Effector memory CD4-positive, alpha-beta T cell (primary cell): ENCODE measurements around the gene TRAK1.

Experiments
- DNase-seq, 3 donors: peaks; one replicate each; pipeline ENCODE4 v3.0.0-alpha.2; 2020
- H3K27ac ChIP-seq: 2 replicates; pipeline ENCODE4 v1.7.0; 2013; ENCODE audit warnings: mild to moderate bottlenecking, low read length, moderate library complexity; ENCODE audit not compliant: insufficient read depth, poor library complexity, severe bottlenecking
- H3K27me3 ChIP-seq: replicated peaks from 2 replicates; pipeline ENCODE4 v1.7.0; 2013; ENCODE audit warnings: mild to moderate bottlenecking, low read length; ENCODE audit not compliant: insufficient read depth, control insufficient read depth, poor library complexity, severe bottlenecking
- H3K36me3 ChIP-seq: 2 replicates; pipeline ENCODE4 v1.7.0; 2013; ENCODE audit warnings: mild to moderate bottlenecking, low read length, moderate library complexity; ENCODE audit not compliant: control insufficient read depth, insufficient read depth
- H3K4me1 ChIP-seq: 2 replicates; pipeline ENCODE4 v1.7.0; 2013; ENCODE audit warnings: low read length, mild to moderate bottlenecking; ENCODE audit not compliant: control insufficient read depth, insufficient read depth, poor library complexity, severe bottlenecking
- H3K4me3 ChIP-seq: 2 replicates; pipeline ENCODE4 v1.7.0; 2013; ENCODE audit warnings: low read length, low read depth, mild to moderate bottlenecking; ENCODE audit not compliant: insufficient read depth, poor library complexity, severe bottlenecking
- H3K9me3 ChIP-seq: 2 replicates; pipeline ENCODE4 v1.7.0; 2013; ENCODE audit warnings: mild to moderate bottlenecking, low read length, moderate library complexity; ENCODE audit not compliant: control insufficient read depth

The TRAK1 gene

DNA sequence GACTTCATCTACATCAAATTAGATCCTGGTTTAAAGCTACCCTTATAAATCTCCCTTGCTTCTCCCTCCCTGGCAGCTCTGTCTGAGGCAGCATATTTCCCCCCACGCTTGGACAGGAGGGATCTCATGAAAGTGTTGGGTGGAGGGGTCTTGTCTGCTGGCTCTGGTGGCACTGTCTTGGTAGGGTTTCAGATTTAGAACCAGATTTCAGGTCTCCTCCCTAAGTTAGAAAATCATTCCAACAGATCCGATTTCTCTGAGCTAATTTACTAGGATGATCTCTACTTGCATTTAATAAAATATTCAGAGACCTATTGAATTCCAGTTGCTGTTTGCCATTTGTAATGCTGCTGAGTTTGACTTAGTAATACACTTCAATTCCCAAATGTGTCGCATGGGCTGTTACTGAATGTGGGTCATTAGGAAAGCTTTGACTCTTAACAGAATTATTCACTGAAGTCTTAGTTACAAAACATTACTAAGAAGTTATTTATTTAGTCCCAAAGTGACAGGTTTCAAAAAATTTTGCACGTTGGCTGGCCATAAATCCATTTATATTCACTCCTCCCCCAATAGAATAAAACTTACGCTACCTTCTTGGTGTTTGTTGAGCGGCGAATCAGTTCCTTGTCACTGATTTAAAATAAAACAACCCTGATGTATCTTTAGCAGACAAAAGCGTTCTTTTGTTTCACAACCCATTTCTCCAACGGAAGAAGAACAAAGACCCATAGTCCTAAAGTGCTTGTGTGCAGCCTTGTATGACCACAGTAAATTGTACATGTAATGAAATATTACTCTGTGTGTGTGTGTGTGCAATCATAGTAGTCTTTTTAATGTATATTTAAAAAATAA lies 84.5 kb downstream of the TRAK1 start:
- Histone ChIP-seq H3K27me3 (no peaks in the 10 kb centered on the region), H3K4me3 (no peak overlapping the region), H3K9me3 (no peaks in the 10 kb centered on the region), H3K27ac (no peak overlapping the region), H3K4me1 (no peaks in the 10 kb centered on the region), H3K36me3 (no peaks in the 10 kb centered on the region)
- DNase-seq: no peak

DNA sequence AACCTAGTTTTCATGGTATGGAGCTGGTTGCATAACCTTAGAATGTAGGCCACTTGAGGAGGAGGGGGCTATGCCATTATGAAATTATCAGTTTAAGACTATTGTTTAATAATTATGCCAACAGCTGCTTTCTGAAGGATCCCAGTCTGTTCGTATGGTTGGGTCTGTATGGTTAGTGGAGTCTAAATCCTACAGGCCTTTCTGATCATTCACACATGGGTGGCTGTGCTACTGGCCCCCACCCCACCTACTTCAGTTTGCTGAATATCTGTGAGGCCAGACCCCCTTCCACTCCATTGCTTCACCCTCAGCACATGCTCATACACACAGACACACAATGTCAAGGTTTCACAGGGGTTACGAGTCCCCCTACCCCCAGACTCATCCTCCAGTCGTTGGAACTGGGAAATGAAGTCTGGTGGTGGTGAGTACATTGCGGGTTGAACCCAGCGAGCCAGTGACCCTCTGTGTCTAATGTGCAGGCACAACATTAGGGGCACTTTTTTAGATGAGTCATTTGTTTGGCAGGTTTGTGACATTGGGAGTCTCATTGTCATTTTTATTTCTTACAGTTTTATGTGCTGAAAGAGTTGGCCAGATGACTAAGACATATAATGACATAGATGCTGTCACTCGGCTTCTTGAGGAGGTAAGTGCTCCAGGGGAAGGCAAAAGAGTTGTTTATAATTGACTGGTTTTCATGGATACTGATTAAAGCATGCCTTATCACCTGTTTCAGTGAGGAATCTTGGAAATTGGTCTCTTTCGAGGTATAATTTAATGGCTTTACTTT lies 85.3 kb downstream of the TRAK1 start:
- Histone ChIP-seq H3K27ac (no peak overlapping the region), H3K4me3 (no peak overlapping the region), H3K27me3 (no peaks in the 10 kb centered on the region), H3K9me3 (no peaks in the 10 kb centered on the region), H3K4me1 (no peaks in the 10 kb centered on the region), H3K36me3 (no peaks in the 10 kb centered on the region)
- no peak for DNase-seq

DNA sequence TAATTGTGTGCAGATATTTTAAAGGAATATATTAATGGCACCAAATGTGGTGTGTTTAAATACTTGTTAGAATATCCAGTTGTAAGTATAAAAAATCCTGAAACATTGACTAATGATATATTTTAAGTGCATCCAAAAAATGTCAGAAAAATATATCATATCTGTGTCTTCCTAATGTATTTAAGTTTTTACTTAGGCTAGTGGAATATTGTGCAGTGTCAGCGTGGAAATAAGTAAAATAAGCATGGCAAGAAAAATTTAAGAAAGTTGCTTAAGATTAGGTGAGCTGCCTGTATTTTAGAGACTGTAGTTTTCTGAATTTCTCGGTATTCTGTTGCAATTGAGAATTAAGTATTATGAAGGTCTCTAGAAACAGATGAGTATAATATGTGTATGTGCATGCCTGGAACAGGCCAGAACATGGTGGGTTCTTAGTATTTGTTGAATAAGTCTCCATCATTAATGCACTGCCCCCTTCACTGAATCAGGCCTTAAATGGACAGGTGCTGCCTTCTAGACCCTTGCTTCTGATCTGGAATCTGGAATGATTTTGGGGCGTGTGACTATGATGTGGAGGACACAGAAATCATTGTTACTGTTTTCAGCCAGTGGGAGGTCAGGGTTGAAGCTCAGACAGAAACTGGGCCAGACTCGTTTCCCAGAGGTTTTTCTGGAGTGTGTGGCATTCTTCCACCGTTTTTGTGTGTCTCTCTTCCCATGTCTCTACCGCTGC lies 86.1 kb downstream of the TRAK1 start:
- H3K36me3 ChIP-seq: no peaks in the 10 kb centered on the region
- no peak for DNase-seq
- H3K9me3 ChIP-seq: no peaks in the 10 kb centered on the region
- H3K27me3 ChIP-seq: no peaks in the 10 kb centered on the region
- no peak overlapping the region for H3K4me3 ChIP-seq
- H3K27ac ChIP-seq: no peak overlapping the region
- no peaks in the 10 kb centered on the region for H3K4me1 ChIP-seq

DNA sequence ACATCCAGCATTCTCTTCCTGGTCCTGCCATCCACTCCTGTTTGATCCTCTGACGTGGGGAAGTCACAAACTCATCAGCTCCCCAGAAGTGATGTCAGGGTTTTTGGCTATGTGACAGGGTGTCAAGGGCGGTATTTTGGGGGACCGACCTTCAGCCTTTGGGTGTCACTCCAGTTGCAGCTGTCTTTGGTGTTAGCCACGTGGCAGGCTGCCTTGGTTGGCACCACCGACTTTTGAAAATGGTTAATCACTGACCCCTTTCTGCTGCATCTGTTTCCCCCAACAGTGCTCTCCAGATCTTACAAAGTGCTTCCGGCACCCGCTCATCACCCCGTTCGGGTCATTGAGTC lies 86.6 kb downstream of the TRAK1 start:
- Histone ChIP-seq H3K27ac (no peak overlapping the region), H3K4me1 (no peaks in the 10 kb centered on the region), H3K9me3 (no peaks in the 10 kb centered on the region), H3K4me3 (no peak overlapping the region), H3K27me3 (no peaks in the 10 kb centered on the region), H3K36me3 (no peaks in the 10 kb centered on the region)
- no peak for DNase-seq

DNA sequence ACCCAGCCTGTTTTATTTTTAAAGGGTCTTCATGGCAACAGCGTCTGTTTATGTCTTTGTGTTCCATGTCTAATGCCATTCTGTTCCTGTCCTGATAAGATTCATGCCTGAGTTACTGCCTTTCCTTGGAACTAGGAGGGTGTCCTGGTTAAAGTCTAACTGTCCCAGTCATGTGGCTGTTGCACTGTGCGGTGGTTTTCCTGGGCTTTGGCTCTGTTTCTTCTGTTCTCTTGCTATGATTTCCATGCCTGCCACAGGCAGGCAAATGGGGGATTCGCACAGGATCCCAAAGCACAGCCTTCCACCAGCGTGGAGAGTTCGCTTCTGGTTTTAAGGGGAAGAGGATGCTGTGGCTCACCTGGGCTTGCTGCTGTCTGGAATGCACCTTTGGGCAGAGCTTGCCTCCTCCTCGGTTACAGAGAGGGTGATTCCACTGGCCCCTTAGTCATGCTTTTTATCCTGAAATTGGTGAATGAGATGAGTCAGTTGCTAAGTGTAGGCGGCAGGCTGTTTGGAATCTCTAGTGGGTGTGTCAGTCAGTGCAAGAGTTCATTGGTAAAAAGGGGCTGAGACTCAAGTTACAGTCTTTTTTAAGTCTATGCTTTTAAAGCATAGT lies 88.1 kb downstream of the TRAK1 start:
- Histone ChIP-seq H3K9me3 (no peaks in the 10 kb centered on the region), H3K4me1 (no peaks in the 10 kb centered on the region), H3K4me3 (no peak overlapping the region), H3K36me3 (no peaks in the 10 kb centered on the region), H3K27ac (no peak overlapping the region), H3K27me3 (no peaks in the 10 kb centered on the region)
- DNase-seq: no peak

DNA sequence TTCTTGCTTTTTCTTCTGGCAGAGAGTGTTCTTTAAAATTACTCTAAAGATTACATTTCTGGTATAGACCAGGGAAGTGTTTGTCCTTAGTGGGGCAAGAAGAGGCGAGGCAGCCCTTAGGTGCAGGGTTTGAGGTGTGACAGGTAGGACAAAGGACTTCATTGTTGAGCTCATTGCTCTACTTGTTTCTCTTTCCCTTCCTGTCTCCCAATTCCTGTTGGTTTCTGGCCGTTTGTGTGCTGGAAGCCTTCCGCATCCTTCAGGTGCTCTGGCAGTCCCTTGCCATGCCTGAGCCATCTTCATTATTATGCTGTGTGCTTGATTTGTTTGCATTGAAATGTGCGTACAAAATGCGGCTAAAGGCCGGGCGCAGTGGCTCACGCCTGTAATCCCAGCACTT lies 89.7 kb downstream of the TRAK1 start:
- Histone ChIP-seq H3K36me3 (no peaks in the 10 kb centered on the region), H3K4me1 (no peaks in the 10 kb centered on the region)

DNA sequence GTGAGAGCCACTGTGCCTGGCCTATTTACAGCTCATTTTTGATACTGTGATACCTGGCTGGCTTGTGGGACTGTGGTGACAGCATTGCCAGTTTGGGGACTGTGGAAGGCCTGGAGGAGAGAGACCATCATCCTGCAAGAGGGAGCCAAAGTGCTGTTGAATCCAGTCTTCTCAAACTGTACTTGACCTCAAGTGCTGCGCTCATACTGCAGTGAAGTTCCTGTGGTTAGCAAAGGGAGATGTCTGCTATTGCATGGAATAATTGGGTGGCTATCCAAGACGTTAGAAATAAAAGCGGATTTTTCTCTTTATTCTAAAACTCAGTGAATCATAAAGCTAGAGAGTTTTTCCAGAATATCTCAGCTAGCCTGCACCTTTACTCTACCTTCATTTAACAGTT lies 91.4 kb downstream of the TRAK1 start:
- no peak for DNase-seq

More for the DNA sequence above, 89.7 kb downstream of the TRAK1 start:
- Histone ChIP-seq H3K4me3 (no peak overlapping the region), H3K27me3 (no peaks in the 10 kb centered on the region), H3K27ac (no peak overlapping the region), H3K9me3 (no peaks in the 10 kb centered on the region)
- no peak for DNase-seq

DNA sequence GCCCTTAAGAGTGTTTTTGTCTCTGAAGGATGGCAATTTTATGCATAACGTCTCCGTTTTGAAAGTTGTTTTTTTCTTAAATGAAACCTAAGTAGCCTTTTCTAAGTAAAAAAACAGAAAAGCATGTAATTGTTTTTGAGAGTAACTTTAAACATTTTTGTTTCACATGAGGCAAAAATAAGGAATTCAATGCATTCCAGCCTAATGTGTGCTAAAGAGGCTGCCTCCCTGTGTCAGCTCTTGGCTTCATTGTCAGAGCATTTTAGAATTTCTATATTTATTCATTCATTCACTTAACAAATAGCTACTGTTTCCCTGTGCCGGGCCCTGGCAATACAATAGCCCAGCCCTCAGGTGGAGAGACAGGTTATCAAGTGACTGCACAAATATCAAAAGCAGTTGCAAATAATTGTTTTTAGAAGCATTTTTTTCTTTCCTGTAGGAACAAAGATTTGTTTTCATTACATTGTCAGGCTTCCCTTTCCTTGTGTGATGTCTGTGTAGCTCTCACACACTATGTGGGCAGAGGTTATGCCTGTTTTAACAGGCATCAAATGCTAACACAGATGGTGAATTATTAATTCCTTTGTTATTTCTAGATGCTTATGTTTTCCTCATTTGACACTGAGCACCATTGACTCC lies 93.0 kb downstream of the TRAK1 start:
- no peak overlapping the region for H3K27ac ChIP-seq
- no peaks in the 10 kb centered on the region for H3K9me3 ChIP-seq
- no peak overlapping the region for H3K4me3 ChIP-seq
- H3K4me1 ChIP-seq: no peaks in the 10 kb centered on the region
- no peaks in the 10 kb centered on the region for H3K27me3 ChIP-seq
- no peaks in the 10 kb centered on the region for H3K36me3 ChIP-seq
- no peak for DNase-seq

More for the DNA sequence above, 91.4 kb downstream of the TRAK1 start:
- no peaks in the 10 kb centered on the region for H3K9me3 ChIP-seq
- H3K27ac ChIP-seq: no peak overlapping the region
- no peaks in the 10 kb centered on the region for H3K4me1 ChIP-seq
- no peak overlapping the region for H3K4me3 ChIP-seq
- no peaks in the 10 kb centered on the region for H3K36me3 ChIP-seq
- H3K27me3 ChIP-seq: no peaks in the 10 kb centered on the region

DNA sequence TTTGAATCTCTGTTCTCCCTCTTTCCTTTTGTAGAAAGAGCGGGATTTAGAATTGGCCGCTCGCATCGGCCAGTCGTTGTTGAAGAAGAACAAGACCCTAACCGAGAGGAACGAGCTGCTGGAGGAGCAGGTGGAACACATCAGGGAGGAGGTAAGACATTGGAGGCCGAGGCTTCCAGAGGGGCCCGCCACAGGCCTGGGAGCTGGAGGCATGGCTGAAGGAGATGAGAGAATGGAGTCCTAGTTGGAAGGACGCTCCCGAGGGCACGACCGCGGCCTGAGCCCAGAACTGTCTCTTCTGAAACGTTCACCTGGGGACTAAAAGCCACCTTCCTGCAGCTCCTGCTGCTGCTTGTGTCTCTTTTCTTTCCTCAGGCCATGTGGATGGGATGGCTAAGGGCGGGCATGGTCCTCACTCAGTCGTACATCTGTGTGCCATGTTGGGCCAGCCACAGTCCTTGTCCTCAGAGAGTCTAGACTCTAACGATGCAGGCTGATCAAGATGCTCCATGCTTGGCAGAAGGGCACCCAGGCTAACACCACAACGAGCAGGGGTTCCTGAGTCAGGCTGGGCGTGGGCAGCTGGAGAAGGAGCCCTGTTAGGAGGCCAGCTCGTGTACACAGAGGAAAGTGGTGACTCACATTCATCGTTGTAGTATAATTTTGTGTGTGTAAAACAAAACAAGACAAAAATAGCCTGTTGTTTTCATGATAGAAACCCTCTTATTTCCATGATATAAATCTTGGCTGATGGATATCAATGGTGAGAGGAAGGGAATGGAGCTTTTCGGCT lies 93.7 kb downstream of the TRAK1 start:
- no peak for DNase-seq
- Histone ChIP-seq H3K9me3 (no peaks in the 10 kb centered on the region), H3K27ac (no peak overlapping the region), H3K4me3 (no peak overlapping the region), H3K4me1 (no peaks in the 10 kb centered on the region), H3K36me3 (no peaks in the 10 kb centered on the region), H3K27me3 (no peaks in the 10 kb centered on the region)
